Bone marrow (tissue), 2 donors: ENCODE data around the gene NFE2L2.
"Not testable (repeated sequence)": the region's sequence is repeated elsewhere in the genome, so short reads cannot be mapped to it uniquely, and the experiment has no call there.

ENCODE experiments used
- DNase-seq, 2 donors: peaks; one replicate each; lab custom pipeline; 2025; lab: John Stamatoyannopoulos, UW

NFE2L2 gene

DNA sequence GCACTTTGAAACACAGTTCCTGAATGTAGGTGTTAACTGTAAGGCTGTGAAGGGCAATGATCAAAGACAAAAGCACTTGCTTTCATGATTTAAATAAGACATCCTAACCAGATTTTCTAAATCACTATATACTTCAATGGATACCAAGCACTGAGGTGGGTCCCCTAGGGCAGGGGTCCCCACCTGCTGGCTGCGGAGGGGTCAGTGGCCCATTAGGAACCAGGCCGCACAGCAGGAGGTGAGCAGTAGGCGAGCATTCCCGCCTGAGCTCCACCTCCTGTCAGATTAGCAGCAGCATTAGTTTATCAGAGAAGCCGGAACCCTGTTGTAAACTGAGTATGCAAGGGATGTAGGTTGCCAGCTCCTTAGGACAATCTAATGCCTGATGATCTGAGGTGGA lies 7.1 kb downstream of the NFE2L2 start:
- DNase-seq, result no peak

DNA sequence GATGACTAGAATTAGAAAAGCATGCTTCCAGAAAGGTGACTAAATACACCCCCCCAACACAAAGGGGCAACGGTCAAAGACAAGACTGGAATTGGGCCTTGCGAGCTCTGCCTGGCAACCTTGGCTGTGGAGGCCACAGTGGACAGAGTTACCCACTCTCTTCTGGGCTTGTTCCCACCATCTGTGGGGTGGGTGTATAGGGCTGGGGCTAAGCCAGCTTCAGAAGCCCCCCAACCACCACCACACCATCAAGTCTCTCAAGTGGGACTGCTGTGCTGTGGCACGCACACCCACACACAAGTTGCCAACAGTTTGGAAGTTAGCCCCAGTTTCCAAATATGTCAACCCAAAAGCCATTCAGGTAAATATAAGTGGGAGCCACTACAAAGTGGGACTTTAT lies 7.8 kb downstream of the NFE2L2 start:
- no peak for DNase-seq

DNA sequence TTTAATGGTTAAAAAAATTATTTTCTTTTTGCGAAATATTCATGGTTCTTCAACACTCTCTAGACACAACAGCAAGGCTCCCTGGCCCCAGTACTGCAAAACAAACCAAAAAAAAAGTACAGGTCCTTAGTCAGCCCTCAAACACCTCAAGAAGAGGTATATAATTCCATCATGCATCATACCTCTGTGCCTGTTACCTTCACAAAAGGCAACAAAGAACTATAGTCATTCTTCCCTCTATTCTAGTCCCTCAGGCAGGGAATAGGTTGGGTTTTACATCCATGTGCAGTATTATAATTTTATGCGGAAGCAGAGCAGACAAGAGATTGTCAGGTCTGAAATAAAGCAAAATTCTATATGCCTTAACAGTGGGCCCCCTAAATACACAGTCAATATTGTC lies 8.5 kb downstream of the NFE2L2 start:
- no peak for DNase-seq

DNA sequence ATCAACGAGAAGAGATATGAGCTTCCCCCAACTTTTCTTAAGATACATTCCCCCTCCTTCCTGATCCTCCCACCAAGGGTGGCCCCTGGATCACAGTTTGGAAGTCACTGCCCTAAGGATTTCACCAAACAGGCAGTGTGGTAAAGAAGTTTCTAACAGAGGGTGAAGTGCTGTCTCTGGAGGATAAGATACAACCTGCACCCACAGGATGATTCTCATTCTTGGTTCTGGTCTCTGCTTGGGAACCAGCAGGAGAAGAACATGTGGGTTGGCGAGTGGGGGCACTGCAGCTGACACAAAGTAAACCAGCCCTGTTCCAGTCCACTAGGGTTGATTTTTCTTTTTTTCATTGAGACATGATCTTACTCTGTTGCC lies 9.3 kb downstream of the NFE2L2 start:
- no peak for DNase-seq

DNA sequence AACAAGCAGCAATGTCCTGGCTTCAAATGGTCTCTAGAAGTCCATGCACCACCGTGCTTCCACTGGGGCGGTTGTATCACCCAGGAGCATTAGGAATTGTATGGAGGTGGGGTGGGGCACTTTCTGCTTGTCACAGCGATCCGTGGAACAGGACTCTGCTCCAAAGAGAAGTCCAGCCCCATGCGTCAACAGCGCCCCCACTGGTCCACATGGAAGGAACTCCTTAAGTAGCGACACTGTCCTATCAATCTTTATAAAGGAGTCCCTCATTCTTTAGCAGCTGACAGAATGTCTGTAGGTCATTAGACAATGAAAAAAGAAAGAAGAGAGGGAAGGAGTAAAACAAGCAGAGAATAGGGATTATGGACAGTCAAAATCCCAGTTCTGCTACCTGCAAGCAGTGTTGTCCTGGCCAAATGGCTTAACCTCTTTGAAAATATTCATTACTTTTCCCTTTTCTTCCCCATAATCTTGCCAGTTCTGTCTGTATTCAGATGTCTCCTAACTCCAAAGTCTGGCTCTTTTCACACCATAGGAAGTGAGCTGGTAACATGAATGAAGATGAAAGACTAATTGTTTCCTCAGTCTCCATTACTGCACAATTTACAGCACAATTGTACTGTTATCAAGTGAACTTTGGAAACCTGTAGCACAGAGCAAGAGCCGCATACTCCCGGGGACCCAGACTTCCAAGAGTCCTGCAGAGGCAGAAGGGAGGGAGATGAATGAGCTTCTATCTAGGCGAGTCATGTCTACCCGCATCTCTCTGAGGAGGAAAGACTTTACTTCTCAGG lies 9.9 kb downstream of the NFE2L2 start:
- no peak for DNase-seq

DNA sequence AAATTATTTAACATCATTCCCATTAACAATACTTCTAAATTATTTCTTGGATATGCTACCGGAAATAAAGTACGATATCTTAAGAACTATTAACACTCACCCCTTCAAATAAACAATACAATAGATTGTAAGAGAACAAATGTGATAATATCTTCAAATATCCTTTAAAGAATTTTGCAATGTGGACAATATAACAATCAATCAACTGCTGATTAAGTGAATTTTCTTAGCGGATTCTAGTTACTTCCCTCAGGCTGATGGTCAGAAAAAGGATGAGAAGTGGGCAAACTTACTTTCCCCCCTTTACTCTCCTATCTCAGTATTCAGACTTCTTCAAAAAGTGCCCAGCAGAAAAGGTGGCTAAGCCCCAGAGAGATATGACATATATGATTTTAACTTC lies 10.8 kb downstream of the NFE2L2 start:
- DNase-seq, result no peak

DNA sequence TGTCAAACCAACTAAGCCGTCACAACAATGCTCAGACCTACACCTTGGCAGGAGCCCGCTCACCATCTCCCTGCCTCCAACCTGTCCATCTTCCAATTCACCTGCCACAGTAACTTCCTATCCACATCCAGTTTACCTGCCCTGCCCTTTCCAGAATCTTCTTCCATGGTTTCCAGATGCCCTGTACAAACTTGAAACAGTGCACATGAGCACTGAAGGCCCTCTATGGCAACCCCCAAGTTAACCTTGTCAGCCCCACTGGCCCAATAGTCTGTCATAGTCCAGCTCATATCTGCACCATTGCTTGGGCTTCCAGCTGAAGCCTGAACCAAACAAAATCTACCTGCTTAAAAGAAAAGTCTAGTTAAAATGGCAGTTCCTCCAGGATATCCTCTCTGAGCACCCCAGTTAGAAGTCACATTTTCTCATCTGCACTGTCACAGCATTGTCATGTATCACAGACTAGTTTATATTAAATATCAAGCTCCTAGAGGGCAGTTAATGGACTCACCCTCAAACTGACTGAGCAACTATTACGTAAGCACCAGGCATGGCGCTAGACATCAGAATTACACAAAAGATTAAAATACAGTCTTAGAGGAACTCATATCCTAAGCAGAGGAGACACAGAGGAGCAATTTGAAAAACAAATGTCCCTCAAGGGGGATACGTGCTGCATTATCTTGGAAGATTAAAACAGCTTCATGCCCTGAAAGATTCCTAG lies 11.6 kb downstream of the NFE2L2 start:
- DNase-seq, result no peak

DNA sequence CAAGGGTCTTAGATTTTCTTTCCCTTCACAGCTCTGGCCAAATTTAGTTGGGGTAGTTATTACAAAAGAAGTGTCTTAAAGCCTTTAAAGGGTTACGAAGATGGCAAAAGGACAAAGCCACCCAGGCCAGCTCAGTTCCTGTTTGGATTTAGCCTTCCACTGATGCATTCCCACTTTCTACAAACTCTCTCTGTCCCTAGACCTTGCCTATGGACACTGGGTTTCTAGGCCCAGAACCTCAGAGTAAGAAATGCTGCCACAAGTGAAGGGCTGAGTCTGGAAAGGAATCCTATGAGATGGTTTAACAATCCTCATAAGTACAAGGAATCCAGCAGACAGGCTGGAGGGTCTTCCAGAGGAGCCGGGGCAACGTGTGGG lies 13.4 kb downstream of the NFE2L2 start:
- no peak for DNase-seq

DNA sequence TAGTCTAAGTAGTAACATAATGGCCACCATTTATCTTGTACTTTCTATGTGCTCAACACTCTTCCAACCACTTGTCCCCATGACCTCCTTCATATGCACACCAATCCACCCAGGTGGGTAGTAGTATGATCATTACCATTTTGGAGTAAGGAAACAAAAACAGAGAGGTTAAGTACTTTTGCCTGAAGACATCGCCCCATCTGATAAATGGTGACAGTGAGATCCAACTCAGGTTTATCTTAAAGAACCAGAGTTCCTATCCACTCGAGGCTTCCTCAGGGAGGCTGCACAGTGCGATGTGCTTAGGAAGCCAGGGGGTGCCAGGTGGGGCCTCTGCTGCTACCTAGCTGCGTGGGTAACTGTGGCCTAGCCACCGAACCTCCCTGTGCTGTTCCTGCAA lies 14.1 kb downstream of the NFE2L2 start:
- DNase-seq, result no peak

DNA sequence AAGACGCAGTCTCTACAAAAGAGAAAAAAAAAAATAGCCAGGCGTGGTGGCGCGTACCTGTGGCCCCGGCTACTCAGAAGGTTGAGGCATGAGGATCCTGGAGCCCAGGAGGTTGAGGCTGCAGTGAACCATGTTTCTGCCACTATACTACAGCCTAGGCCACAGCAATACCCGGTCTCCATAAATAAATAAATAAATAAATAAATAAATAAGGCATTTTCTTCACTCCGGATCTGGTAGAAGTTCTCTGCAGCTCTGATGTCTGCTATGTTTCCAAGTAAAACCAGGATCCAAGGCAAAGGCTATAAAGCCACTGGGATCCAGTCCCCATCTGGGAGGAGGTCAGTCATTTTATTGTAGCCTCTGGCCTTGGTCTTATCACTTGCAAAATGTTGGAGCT lies 15.5 kb downstream of the NFE2L2 start:
- DNase-seq, result no peak

DNA sequence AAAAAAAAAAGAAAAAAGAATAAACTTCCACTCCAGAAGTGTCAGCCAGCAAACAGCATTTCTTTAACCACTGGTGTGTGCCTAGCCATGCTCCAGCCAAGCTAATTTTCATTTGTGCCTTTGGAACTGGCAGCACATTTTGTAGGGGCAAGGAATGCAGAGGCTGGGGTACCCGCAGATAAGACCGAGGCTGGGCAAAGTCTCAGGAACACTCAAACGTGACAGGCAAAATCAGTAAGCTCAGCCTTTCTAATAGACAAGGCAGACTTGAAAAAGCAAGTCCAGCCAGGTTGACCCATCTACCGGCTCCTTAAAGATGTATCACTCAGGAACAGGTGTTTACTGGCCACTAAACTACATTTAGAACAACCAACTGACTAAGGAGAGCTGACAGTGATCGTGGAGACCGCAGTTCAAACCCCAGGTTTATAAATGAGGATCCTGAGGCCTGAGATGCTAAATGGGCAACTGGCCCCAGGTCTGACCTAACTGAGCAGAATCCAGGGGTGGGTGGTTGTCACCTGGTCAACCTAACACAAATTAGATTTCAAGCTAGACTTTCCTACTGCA lies 16.7 kb downstream of the NFE2L2 start:
- DNase-seq, result no peak

DNA sequence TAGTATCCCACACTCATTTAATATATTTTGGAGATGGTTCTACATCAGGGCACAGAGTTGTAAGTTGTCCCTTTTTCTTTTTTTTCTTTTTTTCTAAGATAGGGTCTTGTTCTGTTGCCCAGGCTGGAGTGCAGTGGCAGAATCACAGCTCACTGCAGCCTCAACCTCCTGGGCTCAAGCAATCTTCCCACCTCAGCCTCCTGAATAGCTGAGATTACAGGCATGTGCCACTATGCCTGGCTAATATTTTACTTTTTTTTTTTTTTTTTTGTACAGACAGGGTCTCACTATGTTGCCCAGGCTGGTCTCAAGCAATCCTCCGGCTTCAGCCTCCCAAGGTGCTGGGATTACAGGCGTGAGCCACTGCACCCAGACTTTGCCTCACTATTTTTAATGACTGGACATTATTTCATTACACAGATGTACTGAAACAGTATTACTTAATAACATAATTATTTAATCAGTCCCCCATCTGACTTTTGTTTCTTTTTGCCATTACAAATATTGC lies 17.9 kb downstream of the NFE2L2 start:
- not testable (repeated sequence) for DNase-seq

DNA sequence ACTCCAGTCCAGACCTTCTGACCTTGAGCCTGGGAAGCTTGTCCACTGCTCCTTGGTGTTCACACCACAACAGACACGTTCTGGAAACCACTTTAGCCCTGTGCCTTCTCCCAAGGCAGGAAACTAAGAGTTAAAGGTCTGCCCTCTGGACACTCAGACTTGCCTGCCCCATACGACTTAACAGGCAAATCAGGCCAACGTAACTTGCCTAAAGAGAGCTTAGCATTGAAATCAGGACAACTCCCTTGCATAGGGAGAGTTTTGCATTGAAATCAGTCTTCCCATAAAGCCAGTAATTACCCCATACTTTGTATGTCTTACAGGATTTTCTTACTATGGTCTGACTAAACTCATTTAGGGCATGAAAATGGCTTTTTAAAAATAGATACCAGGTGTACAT lies 18.5 kb downstream of the NFE2L2 start:
- no peak for DNase-seq

DNA sequence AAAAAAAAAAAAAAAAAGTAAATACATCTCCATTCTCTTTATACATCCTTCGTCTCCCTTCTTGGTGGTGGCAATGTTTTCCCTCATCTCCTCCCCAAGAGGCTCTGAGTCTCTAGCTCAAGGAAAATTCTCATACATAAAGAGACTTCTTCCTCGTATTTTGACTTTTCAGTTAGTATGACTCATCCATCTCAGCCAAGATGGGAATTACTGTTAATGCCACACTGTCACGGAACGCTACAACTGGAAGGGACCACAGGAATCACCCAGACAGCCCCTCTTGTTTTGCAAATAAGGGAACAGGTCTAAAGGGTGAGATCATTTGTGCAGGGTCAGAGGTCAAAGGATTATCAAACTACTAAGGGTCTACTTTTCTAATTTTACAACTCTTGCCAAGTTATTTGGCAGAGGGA lies 19.5 kb downstream of the NFE2L2 start:
- DNase-seq, result no peak

DNA sequence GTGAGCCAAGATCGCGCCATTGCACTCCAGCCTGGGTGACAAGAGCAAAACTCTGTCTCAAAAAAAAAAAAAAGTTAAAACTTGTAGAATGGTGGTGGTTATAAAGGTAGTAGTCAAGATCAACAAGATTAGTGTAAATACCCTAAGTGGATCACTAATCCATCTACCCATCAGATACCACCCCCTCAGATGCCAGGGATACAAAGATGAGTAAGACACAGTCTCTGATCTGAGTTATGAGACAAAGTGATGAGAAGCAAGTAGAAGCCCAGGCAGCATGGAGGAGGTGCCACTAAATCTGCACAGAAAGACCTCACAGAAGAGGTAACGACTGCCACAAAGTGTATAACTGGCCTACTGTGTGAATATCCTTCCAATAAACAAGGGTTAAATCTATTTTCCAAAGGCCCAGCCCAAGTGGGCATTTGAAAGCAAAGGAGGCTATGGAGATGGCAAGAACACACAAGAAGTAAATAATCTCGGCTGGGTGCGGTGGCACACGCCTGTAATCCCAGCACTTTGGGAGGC lies 20.2 kb downstream of the NFE2L2 start:
- DNase-seq, result no peak

DNA sequence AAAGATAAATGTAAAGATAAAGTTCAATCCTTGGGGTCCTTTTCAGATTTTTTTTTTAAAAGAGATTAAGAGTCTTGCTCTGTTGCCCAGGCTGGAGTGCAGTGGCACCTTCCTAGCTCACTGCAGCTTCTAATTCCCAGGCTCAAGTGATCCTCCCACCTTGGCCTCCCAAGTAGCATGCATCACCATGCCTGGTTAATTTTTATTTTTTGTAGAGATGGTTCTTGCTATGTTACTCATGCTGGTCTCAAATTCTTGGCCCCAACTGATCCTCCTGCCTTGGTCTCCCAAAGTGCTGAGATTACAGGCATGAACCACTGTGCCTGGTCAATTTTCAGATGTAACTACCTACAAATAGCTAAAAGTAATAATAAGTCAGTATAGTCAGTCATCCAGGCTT lies 21.1 kb downstream of the NFE2L2 start:
- no peak for DNase-seq

DNA sequence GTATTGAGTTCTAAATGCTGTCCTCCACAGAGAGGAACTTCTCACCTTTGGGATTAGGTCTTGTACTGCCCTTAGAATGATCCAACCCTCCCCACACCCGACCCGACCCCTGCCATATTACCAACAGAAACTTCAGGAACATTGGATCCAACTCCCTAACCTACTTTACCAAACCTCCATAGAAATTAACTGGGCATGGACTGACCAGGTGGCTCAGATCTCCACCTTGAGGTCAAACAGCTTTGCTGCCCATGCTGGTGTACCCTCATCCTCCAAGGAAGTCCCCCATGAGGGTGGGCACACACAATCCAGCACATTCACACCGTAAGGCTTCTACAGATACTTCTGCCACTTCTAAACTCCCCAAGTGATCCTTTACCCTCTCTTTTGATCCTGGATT lies 21.5 kb downstream of the NFE2L2 start:
- no peak for DNase-seq

DNA sequence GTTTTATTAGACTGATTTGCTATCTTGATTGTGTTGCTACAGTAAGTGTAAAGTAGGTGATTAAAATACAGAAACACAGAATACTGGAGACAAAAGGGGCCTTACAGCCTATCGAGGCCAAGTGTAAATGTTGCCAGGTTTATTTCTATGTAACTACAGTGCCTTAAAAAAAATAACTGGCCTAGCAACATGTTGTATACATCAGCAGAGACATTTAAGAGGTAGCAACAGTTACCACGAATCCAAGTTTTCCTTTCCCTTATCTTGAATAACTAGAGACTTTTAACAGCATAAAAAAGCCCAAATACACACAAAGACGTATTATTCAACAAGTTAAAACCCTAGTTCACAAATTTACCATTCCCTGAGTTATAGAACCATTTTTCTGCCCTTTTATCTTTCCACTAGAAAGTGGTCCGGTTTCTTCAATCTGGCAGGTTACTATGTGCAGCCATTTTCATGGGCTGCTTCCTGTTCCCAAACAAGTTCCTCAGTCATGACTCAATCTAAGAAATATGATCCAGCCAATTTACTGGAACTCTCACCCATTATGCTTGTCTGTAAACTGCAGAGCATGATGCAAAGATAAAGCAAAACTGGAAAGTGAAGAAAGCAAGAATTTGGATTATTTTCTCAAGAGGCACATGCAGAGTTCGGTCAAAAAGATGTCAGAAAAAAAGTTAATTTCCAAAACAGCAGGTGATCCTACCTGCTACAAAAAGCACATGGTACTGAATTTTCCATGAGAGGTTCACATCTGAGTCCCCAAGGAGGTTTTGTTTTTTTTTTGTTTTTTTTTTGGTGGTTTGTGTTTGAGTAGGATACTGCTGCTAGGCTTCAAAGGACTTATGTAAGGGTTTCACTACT lies 22.2 kb downstream of the NFE2L2 start:
- no peak for DNase-seq

DNA sequence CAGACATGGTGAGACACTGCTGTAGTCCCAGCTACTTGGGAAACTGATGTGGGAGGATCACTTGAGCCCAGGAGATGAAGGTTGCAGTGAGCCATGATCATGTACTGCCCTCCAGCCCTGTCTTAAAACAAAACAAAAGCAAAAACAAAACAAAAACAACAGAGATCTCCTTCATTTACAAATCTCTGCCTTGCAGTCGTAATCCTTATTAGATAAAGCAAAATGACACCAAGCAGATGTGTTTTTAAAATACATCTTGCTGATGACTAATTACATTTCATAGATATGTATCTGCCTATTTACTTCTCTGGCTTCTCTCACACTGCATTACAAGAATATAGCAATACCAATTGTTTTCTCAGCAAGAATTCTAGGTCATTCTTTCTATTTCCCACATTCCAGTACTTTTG lies 22.8 kb downstream of the NFE2L2 start:
- no peak for DNase-seq

DNA sequence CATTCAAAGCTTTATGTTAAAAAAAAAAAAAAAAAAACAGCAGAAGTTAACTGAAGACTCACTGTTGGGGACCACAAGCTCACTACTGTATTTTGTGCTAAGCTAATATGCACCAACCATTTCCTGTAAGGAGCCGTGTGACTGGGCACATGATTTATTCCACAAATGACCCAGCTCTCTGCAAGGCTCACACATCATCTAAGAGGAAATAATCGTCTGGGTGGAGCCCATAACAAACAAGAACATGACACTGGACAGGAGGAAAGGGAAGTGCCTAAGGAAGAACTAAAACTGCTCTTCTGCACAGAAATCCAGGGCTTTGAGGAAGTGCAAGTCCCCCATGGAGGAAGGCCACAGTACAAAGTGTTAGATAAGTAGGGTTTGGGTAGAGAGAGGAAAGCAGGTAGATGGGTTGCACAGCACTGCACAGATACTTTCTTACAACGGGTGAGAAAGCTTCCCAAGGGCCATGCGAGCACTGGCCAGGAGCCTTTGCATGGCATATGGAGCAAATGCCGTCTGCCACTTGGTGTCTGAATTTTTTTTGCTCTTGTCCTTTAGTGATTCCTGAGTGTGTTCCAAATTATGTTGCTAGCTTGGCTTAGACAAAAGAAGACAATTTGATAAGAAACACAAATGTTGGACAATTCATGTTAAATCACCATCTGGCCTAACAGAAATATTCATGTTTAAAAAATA lies 24.4 kb downstream of the NFE2L2 start:
- DNase-seq, result peak; percentile 20 to 88

DNA sequence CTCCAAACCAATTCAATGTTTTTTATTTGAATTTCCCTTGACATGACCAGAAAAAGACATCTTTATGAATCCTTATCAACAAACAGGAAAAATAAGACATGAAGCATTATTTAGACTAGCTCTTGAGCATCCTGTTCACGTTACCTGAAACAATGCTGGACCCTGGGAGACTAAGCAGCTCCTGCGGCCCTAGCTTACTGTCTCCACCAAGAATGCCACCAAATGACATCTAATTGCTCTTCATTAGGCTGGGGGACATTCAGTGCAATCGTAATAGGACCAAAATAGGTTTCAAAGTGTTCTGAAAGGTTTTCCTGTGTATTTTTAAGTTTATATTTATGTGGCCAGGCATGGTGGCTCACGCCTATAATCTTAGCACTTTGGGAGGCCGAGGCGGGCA lies 25.5 kb downstream of the NFE2L2 start:
- no peak for DNase-seq
